ENCODE results near the gene CTU1.

Gene CTU1

DNA sequence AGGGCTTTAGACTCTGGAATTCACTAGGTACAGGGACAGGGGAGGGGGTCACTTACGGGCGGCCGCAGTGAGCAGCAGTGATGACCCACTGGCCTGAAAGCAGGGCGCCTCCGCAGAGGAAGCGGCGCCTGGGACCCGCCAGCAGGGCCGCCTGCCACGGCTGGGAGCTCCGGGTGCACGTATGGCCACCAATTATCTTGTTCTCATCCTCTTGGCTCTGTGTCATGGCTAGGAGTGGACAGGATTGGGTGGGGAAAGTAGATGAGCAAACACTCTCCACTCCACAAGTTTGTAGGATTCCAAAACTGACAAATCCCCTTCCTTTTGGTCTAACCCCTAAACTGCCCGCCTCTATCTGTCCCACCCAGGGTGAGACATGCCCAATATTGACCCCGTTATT is 26.7 kb downstream of the CTU1 start:
- no peak for DNase-seq (ENCODE audit: low read depth)

DNA sequence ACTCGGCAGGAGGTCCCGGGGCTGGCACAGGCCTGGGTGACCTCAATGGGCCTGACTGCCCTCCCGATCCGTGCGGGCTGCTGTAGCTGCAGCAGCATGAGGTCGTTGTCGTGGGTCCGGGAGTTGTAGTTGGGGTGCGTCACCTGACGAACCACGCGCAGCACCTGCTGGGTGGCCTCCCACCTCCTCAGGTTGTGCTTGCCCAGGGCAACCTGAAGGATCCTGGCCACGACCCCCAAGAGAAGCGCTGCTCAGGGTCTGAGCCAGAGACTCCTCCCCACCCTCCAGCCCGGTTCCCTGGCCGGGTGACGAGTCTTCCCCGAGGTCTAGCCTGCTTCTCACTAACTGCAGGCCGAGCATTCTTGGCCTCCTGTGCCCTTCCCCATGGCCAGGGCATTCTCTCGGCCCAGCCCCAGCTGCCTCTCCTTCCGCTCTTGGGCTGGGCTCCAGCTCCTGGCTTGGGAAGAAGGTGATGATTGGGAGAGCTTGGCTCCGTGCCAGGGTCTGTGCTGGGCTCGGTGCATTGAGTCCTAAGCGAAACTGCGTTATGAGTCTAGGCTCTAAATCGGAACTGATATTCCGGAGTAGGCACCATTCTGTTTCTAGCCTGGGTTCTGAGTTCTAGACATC is 28.6 kb downstream of the CTU1 start:
- no peak for DNase-seq (ENCODE audit: low read depth)

DNA sequence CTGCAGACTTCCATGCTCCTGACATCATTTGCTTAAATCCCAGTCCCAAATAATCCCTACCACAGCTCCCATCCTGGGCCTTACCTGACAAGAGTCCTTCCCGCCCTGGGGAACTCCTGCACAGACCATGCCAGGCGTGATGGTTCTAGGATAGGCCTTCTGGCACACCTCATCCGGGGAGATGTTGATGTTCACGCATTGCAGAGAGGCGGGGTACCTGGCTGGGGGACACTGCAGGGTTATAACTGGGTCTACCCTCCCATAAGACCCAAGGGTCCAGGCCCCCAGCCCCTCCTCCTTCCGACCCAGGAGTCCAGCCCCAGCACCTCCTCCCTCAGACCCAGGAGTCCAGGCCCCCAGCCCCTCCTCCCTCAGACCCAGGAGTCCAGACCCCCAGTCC is 29.5 kb downstream of the CTU1 start:
- DNase-seq (ENCODE audit: low read depth): no peak

DNA sequence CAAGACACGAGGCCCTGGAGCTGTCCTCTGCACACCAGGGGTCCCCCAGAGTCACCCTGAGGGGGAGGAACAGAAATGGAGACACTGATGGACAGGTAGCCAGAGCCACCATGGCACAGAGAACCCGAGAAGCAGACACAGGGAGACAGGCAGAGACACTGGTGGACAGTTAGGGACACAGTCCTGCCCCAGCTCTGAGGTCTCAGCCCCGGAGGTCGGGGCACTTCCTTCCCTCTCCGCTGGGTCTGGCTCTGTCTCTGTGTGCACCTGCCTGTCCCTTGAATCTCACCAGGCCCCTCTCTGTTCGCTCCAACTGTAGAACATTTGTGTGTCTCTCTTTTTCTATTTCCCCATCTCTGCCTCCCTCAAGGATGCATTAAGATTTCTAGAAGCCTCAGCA is 30.1 kb downstream of the CTU1 start:
- no peak for DNase-seq (ENCODE audit: low read depth)

DNA sequence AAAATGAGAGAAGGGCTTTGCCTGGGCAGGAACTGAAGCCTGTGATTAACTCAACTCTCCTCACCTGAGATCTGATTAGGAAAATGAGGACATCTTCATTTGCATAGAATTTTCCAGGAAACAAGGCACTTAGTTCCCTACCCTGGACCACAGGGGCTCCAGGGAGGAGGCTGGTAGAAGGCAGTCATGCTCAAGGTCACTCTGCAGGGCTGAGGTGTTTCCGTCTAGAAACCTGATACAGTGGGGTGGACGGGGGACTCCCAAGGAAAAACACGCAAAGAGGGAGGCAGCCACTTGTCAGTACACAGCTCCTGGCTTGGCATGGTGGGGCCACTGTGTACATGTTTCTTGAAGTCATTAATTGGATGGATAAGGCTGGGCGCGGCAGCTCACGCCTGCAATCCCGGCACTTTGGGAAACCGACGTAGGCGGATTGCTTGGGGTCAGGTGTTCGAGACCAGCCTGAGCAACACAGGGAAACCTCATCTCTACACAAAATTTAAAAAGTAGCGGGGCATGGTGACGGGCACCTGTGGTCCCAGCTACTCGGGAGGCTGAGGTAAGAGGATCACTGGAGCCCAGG is 31.5 kb downstream of the CTU1 start:
- DNase-seq (ENCODE audit: low read depth): no peak

DNA sequence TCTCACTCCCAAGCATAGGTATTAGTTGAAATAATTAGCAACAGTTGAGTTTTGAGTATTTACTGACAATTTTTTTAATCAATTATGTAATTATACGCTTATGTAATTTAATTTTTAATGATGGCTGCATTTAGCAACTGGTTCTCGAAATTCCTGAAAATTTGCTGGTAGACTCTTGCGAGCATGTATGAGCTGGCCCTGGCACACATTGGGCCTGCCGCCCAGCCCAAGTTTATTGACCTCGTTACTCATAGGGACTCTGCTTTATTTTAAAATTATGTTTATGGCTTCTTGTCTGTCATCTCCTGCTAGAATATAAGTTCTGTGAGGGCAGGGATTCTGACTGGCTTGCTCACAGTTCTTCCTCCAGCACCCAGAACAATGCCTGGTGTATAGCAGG is 32.2 kb downstream of the CTU1 start:
- DNase-seq (ENCODE audit: low read depth): no peak

DNA sequence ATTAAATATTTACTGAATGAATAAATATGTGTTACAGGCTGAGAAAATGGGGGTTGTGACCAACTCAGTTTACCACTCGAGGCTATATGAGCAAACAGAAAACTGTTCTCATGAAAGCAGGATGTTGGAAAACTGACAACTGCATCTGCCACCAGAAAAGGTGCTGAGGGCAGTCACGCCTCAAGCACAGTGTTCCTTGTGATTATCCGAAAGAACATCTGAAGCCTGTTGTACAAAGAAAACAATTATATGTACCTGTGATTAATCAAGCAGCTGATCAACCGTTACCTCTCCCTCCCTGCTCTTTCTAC is 37.2 kb downstream of the CTU1 start:
- DNase-seq (ENCODE audit: low read depth): no peak

DNA sequence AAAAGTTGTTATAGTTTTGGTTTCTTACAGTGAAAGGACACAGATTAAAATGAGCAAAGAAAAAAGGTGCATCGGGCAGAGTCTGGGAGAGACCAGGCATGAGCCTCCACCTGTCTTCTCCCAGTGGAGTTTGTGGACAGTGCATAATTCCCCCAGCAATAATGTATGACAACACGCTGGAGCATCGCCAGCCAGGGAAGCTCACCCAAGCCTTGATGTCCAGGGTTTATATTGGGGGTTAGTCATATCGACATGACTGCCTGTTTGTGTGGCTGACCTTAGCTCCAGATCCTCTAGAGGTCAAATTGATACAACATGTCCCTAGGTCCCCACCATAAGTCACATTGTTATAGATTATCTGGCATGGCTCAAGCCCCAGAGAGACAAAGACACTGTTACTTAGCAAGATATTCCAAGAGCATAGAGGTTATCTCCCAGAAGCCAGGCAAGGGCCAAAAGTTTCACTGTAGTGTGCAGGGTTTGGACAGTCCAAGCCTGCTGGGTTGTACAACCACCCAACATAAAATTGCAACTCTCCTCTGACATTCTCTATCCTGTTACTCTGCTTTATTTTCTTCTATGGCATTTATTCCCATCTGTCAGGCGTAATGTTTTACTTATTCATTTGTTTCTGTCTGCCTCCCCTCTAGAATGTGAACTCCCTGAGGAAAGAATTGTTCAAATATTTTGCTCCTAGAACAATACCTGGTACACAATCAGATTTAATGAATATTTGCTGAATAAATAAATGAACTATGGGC is 37.7 kb downstream of the CTU1 start:
- no peak for DNase-seq (ENCODE audit: low read depth)

DNA sequence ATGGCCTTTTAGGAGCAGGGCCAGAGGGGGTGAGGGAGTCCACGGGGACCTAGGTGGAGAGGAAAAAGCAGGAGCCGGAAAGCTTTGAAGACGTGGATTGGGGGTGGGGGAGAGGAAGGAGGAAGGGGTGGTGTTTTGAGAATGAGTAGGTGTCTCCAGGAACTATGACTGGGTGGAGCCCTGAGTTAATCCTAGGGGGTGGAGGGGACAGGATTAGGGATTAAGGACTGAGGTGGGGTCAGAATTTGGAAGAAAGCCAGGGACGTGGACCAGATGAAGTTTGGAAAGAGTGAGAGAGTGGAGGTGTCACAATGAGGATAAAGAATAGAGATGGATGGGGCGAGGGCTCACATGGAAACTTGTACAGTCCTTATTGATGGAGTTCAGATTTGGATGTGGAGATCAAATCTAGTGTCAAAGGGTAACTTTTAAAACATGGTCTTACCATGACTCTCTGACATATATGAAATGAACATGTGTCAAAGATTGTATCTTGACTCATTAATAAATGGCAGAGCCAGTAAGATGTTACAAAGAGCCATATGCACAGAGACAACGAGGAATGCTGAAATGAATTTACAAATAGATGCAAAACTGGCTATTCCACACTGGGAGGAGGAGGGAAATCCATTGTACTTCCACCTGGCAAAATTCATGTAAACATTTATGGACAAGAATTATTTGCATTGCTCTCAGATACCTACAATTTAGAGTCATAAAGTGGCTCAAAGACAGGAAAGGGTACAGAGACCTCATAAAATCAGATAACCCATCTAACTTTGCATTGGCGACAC is 41.6 kb downstream of the CTU1 start:
- DNase-seq (ENCODE audit: low read depth): no peak

DNA sequence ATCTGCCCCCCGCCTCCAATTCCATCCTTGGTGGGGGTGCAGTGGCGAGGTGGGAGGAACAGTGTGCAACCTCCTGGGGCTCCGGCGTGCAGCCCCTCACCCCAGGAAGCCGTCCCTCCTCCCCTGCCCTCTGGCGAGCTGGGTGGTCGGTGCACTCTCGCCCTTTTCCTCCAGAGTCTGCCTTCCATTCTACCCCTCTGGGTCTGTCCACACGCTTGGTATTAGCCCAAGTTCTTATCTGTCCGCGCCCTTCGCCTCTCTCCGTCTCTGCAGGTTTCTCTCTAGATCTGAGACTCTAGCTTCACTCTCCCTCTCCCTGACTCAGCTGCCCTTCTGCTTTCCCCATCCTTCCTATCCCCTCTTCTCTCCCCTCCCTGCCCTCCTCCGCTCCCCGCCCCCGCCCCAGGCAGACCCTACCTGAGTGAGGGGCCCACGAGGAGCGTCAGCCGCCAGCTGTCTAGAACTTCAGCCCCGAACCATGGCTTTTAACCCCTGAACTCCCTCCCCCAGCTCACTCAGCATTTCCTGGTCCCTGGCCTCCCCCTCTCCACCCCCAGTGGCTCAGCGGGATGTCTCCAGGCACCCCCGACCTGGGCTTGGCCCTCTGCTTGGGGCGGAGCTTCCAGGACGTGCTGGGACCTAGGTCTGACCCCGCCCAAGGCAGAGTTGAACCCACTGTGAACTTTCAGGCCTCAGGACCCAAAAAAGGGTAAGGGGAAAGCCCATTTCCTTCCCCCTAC is 42.8 kb downstream of the CTU1 start:
- DNase-seq (ENCODE audit: low read depth): no peak

DNA sequence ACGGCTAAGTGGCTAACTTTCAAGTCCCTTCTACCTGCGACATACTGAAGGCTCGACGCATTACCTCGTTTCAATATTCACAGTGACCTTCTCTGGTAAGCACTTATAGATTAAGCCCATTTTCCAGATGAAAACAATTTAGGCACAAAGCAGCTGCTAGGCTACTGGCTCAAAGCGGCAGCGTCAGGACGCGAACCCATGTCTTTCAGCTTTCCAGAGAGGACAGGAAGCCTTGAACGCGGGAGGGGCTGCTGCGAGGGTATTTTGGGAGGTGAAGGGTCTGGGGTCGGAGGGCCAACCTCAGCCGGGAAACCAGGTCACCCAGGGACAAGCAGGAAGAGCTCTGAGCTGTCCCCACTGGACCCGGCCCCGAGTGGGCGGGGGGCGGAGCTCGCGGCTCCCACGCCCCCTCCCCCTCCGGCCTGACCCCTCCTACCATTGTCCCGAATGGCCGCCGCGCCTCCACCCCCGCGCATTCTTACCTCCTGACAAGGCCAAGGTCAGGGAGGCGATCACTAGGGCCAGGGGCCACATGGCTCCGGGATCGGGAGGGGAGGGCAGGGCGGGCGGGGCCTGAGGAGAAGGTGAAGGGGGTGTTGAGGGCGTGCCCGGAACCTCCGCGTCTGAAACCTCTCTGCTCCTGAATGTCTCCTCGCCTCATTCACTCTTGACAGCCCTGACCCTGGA is 43.5 kb downstream of the CTU1 start, which contains the start of gene KLK13:
Gene KLK13 (minus strand): TSS at position 559 of the 687 bp plus-strand sequence. CDS start 25 bp downstream, at position 534.
- DNase-seq (ENCODE audit: low read depth): no peak

DNA sequence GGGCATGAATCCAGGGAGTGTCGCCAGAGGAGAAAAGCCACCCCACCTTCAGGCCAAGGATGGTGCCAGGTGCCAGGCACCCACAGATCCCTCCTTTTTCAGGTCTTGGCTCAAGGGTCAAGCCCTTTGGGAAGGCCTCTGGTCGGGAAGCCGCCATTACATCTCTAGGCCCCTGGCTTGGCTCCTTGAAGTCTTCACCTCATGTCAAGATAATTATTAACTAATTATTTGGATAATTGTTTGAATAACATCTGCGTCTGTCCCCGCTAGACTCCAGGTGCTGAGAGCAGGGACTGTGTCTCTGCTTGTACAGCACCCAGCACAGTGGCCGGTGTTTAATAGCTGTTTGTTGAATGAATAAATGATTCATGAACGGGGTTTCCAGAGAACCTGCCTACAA is 44.5 kb downstream of the CTU1 start:
- no peak for DNase-seq (ENCODE audit: low read depth)

DNA sequence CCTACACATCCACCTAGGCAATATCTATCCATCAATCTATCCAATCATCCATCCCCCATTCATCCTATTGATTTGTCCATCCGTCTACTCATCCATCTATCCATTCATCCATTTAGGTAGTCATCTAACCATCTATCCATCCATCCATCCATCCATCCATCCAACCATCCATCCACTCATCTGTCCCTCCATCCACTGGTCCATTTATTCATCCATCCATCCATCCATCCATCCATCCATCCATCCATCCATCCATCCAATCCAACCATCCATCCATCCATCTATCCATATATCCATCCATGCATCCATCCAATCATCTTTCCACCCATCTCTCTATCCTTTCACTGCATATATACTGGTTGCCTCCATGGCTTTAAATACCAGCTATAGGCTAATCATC is 47.2 kb downstream of the CTU1 start:
- no peak for DNase-seq (ENCODE audit: low read depth)

DNA sequence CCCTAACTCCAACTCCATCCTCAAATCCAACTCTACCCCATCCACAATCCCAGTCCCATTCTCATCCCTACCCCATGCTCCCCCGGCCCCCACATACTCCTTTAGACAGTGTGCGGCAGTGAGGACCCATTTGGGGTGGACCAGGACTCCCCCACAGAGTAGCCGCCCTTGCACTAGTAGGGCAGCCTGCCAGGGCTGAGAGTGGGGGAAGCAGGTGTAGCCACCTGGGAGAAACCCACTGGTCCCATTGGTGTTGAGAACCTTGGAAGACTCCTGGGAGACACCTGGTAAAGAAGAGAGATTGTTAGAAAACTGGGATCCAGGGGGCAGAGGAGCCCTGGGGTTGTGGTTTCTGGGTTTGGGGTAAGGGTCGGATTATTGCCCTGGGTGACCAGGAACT is 47.9 kb downstream of the CTU1 start:
- no peak for DNase-seq (ENCODE audit: low read depth)

DNA sequence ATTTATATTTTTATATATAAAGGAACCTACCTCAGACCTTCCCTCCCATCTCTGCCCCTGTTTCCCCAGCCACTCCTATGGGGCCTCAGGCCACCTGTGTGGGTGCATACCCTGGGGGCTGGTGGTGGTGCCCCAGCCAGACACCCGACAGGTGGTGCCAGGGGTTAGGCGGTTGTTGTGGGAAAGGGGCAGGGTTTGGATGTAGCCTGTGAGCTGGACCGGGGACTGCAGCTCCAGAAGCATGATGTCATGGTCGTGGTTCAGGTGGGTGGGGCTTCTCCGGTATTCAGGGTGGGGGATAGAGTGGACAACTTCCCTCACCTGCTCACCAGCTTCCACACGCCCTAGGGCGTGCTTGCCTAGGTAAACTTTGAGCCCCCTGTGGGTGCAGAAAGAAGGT is 48.5 kb downstream of the CTU1 start:
- no peak for DNase-seq (ENCODE audit: low read depth)

DNA sequence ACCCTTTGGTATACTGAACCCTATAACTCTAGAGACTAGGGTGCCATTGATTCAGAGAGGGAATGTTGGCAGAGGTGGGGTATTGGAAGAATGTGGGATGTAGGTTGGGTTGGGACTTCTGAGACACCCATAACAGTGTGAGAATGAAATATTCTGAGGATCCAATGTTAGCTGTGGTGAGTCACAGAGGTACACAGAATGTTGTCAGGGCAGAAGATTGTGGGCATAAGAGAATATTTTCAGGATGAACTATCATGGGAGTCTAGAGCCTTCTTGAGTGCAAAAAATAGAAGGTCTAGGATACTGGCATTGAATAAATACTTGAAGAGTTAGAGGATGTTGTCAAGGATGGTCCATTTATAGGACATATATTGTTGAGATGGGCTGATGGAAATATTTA is 52.3 kb downstream of the CTU1 start:
- no peak for DNase-seq (ENCODE audit: low read depth)

Data from activated gamma-delta T cell treated with anti-CD3 and anti-CD28 coated beads, Interleukin-2, amount 50 U/mL, for 16 hours (primary cell).